ENCODE results near the gene DNAAF3.

The DNAAF3 gene

DNA sequence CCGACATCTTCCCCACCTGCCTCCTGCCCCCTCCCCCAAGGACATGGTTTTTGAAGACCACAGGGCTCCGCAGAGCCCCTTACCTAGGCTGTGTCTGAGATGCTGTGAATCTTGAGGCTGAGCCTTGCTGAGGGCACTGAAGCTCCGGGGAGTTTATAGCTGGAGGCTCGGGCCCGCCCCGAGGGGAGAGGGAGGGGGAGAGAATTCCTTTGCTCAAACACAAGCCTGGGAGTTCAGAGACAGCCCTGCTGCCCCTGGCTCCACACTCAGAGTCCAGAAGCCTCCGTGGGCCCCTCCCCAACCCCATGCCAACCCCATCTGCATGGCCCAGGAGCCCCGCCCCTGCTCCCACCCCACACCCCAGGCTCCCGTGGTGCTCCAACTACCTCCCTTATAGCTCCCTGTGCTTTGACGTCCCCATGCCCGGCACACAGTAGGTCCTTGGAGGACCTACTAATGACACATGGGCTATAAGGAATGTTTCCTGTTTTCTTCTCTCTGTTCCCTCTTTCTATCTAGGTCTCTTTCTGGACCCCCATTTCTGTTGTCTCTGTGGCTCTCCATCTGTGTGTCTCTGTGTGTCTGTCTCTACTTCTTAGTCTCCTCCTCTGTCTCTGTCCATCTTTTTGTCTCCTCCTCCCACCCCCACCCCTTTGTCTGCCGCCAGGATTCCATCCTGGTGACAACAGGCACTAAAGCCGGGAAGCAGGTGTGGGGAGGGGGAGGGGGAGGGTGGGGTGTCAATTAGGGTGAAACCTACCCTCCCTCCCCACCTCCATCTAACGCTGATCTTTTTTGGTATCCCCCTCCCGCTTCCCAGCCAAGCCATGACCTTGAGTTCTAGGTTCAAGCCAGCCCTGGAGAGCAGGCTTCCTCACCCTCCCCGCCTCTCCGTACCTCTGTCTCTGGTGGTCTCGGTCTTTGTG is 17.1 kb downstream of the DNAAF3 start, which contains the start of gene TNNT1:
TNNT1 (minus strand) TSS at position 129 of the 926 bp plus-strand sequence. CDS start 2,049 bp downstream, outside the sequence.
- TF ChIP-seq, protein P1, sequence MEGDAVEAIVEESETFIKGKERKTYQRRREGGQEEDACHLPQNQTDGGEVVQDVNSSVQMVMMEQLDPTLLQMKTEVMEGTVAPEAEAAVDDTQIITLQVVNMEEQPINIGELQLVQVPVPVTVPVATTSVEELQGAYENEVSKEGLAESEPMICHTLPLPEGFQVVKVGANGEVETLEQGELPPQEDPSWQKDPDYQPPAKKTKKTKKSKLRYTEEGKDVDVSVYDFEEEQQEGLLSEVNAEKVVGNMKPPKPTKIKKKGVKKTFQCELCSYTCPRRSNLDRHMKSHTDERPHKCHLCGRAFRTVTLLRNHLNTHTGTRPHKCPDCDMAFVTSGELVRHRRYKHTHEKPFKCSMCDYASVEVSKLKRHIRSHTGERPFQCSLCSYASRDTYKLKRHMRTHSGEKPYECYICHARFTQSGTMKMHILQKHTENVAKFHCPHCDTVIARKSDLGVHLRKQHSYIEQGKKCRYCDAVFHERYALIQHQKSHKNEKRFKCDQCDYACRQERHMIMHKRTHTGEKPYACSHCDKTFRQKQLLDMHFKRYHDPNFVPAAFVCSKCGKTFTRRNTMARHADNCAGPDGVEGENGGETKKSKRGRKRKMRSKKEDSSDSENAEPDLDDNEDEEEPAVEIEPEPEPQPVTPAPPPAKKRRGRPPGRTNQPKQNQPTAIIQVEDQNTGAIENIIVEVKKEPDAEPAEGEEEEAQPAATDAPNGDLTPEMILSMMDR (conservative IDR thresholded peaks at IDR 0.05; ENCODE audit: low read depth, low read length), result no peak
- DNase-seq (ENCODE audit: low read depth), result no peak
- no peak within 1 kb of the TSS for H3K4me3 ChIP-seq (ENCODE audit: low read depth, low read length)

GRCh38 chr19:55147545-55148251 is 18.7 kb downstream of the DNAAF3 start:
- H3K4me3 ChIP-seq (ENCODE audit: low read depth, low read length), result no peak overlapping the region
- no peak for DNase-seq (ENCODE audit: low read depth)
- TF ChIP-seq, protein P1 (conservative IDR thresholded peaks at IDR 0.05; ENCODE audit: low read depth, low read length), result no peak

DNA sequence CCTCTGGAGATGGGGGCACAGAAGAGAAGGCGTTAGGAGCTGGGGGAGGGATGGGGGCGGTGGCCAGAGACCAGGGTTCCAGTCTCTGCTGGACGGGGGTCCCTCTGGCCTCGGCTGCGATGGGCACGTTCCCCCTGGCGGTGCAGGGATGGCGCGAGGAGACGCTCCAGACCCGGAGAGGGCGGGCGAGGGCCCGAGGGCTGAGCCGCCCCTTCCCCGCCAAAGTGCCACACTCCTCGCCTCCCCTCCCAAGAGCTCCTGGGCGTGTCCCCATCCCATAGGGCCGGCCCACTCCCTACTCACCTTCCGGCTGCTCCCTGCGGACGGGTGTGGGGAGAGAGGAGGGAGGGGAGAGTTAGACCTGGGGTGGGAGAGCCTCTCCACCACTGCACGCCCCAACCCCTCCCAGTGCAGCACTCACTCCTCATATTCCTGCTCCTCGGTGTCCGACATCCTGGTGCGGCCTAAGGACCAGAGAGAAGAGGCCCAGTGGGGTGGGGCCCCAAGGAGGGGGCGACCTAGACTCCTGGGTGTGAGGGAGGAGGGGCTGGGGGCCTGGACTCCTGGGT is 19.6 kb downstream of the DNAAF3 start:
- DNase-seq (ENCODE audit: low read depth), result no peak
- no peak overlapping the region for H3K4me3 ChIP-seq (ENCODE audit: low read depth, low read length)
- TF ChIP-seq, protein P1 (conservative IDR thresholded peaks at IDR 0.05; ENCODE audit: low read depth, low read length), result no peak

GRCh38 chr19:55146078-55146704 is 20.2 kb downstream of the DNAAF3 start:
- TF ChIP-seq, protein P1 (conservative IDR thresholded peaks at IDR 0.05; ENCODE audit: low read depth, low read length), result peak; percentile 62

DNA sequence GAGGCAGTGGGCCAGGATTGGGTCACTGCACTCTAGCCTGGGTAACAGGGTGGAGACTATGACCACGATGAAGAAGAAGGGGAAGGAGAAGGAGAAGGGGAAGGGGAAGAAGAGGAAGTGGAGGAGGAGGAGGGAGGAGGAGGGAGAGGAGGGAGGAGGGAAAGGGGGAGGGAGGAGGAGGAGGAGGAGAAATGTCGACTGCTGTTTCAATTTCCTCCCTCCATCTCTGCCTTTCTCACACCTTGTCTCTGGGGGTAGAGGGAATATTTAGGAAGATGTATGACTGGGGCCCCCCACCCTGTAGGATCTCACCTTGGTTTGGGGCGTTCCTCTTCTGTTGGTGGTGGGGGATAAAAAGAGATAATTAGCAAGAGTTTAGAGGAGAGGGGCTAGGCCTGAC is 21.2 kb downstream of the DNAAF3 start:
- TF ChIP-seq, protein P1 (conservative IDR thresholded peaks at IDR 0.05; ENCODE audit: low read depth, low read length), result no peak
- H3K4me3 ChIP-seq (ENCODE audit: low read depth, low read length), result no peak overlapping the region
- DNase-seq (ENCODE audit: low read depth), result no peak

More at GRCh38 chr19:55146078-55146704, 20.2 kb downstream of the DNAAF3 start:
- DNase-seq (ENCODE audit: low read depth), result no peak
- H3K4me3 ChIP-seq (ENCODE audit: low read depth, low read length), result no peak overlapping the region

DNA sequence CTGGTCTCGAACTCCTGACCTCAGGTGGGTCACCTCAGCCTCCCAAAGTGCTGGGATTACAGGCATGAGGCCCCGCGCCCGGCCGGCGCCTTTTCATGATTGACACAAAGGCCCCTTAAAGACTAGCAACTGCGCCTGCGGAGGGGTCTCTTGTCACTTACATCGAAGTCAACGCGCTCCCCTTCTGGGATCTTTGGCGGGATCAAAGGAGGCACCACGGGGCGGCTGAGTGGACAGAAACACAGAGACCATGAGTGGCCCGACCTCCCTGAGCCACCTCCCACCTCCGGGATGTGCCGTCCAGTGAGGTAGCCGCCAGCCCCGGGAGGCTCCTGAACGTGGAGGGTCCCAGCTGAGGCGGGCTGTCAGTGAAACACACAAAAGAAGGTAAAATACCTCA is 24.7 kb downstream of the DNAAF3 start:
- TF ChIP-seq, protein P1 (conservative IDR thresholded peaks at IDR 0.05; ENCODE audit: low read depth, low read length), result no peak
- no peak for DNase-seq (ENCODE audit: low read depth)
- H3K4me3 ChIP-seq (ENCODE audit: low read depth, low read length), result no peak overlapping the region

Data from choroid plexus epithelial cell (primary cell).